ENCODE data around the gene SOAT2. TPM values are rescaled to one million over a fixed set of nuclear protein-coding genes. Genes with fewer than 3 reads are reported as not detected.

Gene SOAT2
- total RNA-seq, 6 experiments from 2014 or later, result 0.62 to 3.4 (median 0.99) TPM

DNA sequence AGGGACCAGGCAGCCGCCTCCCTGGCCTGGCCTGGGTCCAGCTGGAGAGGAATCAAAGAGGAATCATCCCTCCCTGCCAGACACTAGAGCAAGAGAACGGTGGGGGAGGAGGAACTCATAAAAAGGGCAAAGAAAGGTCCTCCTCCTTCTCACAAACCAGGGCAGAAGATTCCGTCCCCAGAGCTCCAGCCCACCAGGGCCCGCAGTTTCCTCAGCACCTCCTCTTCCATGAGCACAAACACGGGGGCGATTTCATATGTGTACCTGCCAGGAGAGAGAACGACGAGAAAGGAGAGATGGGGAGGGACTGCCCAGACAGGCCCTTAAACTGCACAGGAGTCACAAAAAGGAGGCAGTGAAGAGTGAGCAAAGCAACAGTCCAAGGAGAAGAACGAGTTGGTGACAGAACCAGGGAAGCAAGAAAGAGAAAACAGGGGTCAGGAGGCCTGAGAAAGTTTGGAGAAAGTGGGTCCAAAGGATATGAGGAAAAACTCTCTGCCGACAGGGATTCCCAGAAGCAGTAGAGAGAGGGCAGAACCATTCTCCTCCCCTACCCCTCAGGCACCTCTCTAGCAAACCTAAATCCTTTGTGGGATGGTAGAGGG is 68.5 kb downstream of the SOAT2 start:
- DNase-seq (peak; percentile 74 to 82 (median 74)), ATAC-seq (peak; percentile 10 to 49 (median 26))
- no peak for TF ChIP-seq POLR2A (IDR thresholded peaks at IDR 0.05)
- TF ChIP-seq, protein P1, sequence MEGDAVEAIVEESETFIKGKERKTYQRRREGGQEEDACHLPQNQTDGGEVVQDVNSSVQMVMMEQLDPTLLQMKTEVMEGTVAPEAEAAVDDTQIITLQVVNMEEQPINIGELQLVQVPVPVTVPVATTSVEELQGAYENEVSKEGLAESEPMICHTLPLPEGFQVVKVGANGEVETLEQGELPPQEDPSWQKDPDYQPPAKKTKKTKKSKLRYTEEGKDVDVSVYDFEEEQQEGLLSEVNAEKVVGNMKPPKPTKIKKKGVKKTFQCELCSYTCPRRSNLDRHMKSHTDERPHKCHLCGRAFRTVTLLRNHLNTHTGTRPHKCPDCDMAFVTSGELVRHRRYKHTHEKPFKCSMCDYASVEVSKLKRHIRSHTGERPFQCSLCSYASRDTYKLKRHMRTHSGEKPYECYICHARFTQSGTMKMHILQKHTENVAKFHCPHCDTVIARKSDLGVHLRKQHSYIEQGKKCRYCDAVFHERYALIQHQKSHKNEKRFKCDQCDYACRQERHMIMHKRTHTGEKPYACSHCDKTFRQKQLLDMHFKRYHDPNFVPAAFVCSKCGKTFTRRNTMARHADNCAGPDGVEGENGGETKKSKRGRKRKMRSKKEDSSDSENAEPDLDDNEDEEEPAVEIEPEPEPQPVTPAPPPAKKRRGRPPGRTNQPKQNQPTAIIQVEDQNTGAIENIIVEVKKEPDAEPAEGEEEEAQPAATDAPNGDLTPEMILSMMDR (IDR thresholded peaks at IDR 0.05), result no peak
- Histone ChIP-seq H3K27ac (peak overlapping the region in 1 of 3 donors; percentile 33), H3K4me3 (no peak overlapping the region), H3K9me3 (no peaks in the 10 kb centered on the region), H3K36me3 (no peaks in the 10 kb centered on the region), H3K4me1 (peaks cover 0 to 74% (median 25%) of the 10 kb centered on the region in 4 donors), H3K27me3 (no peaks in the 10 kb centered on the region)
- intact Hi-C loops (cut with DNase I), result no loop called here
- 30% methylated on average over 8 of the region's 10 CpGs for WGBS (ENCODE audit: insufficient coverage, low coverage, low lambda C conversion rate, missing lambda C conversion rate)

GRCh38 chr12:53172352-53172751 is 69.1 kb downstream of the SOAT2 start:
- H3K4me1 ChIP-seq, result peaks cover 0 to 79% (median 27%) of the 10 kb centered on the region in 4 donors
- peak in 1 of 3 donors; percentile 31 for DNase-seq
- no peaks in the 10 kb centered on the region for H3K36me3 ChIP-seq
- no peaks in the 10 kb centered on the region for H3K9me3 ChIP-seq
- intact Hi-C loops (cut with DNase I), result no loop called here
- WGBS (ENCODE audit: insufficient coverage, low coverage, low lambda C conversion rate, missing lambda C conversion rate), result 72% methylated on average over 7 of the region's 11 CpGs
- ATAC-seq, result no peak
- no peak for TF ChIP-seq POLR2A (IDR thresholded peaks at IDR 0.05)
- TF ChIP-seq, protein P1 (IDR thresholded peaks at IDR 0.05), result no peak
- H3K27me3 ChIP-seq, result no peaks in the 10 kb centered on the region
- H3K27ac ChIP-seq, result no peak overlapping the region
- H3K4me3 ChIP-seq, result no peak overlapping the region

GRCh38 chr12:53173085-53173715 is 69.9 kb downstream of the SOAT2 start:
- peak in 1 of 3 donors; percentile 29 for DNase-seq
- no peak for ATAC-seq
- Histone ChIP-seq H3K27me3 (no peaks in the 10 kb centered on the region), H3K9me3 (no peaks in the 10 kb centered on the region), H3K4me1 (peaks cover 0 to 86% (median 30%) of the 10 kb centered on the region in 4 donors), H3K27ac (no peak overlapping the region), H3K4me3 (no peak overlapping the region), H3K36me3 (no peaks in the 10 kb centered on the region)
- intact Hi-C loops (cut with DNase I), result no loop called here
- TF ChIP-seq, protein P1 (IDR thresholded peaks at IDR 0.05), result no peak
- TF ChIP-seq POLR2A (IDR thresholded peaks at IDR 0.05), result no peak
- 78% methylated on average over 4 of the region's 10 CpGs for WGBS (ENCODE audit: insufficient coverage, low coverage, low lambda C conversion rate, missing lambda C conversion rate)

Small RNA genes within 50 kb of the gene (microRNA-seq; reads per million reads assigned to microRNA genes)
- gene MIR6757, result 0.58 to 1.3 reads per million in 2 donors

Small RNA genes within 50 kb of the gene (small RNA-seq; reads per million reads assigned to genes)
- gene HIGD1AP1 (0 to 0.10 reads per million in 2 experiments), gene MIR6757 (0 reads per million in 2 experiments), gene RNU6-333P (0 reads per million in 2 experiments)

Other genes with a start within 250 kb of the SOAT2 start
- gene KRT8, start 198.4 kb upstream of the SOAT2 start, total RNA-seq, result 1,000 to 10,000 TPM in 1 of 6 experiments, 100 to 1,000 TPM in 5; 149 to 1,003 (median 436) TPM
- 1,000 to 10,000 TPM in 2 of 6 experiments, 100 to 1,000 TPM in 4; 148 to 1,377 (median 478) TPM for gene KRT18, start 154.4 kb upstream of the SOAT2 start, total RNA-seq
- gene EIF4B, start 97.0 kb upstream of the SOAT2 start, total RNA-seq, result 100 to 1,000 TPM; 143 to 270 (median 180) TPM
- gene TNS2, start 53.4 kb upstream of the SOAT2 start, total RNA-seq, result 100 to 1,000 TPM in 3 of 6 experiments, 10 to 100 TPM in 3; 50.5 to 139 (median 86.9) TPM
- gene SPRYD3, start 24.1 kb upstream of the SOAT2 start, total RNA-seq, result 10 to 100 TPM; 12.3 to 18.2 (median 14.4) TPM
- 10 to 100 TPM in 2 of 6 experiments, 1 to 10 TPM in 4; 1.7 to 25.4 (median 4.9) TPM for gene IGFBP6, start 5.8 kb upstream of the SOAT2 start, total RNA-seq
- 10 to 100 TPM in 5 of 6 experiments, 1 to 10 TPM in 1; 5.5 to 24.4 (median 19.2) TPM for gene ZNF740, start 77.2 kb downstream of the SOAT2 start, total RNA-seq
- gene CSAD, start 77.4 kb downstream of the SOAT2 start, total RNA-seq, result 10 to 100 TPM; 20.6 to 54.2 (median 37.1) TPM
- 1 to 10 TPM; 2.9 to 8.0 (median 3.9) TPM for gene ITGB7, start 103.8 kb downstream of the SOAT2 start, total RNA-seq
- 1 to 10 TPM; 1.9 to 2.4 (median 2.1) TPM for gene RARG, start 128.7 kb downstream of the SOAT2 start, total RNA-seq
- gene ESPL1, start 164.8 kb downstream of the SOAT2 start, total RNA-seq, result 10 to 100 TPM in 2 of 6 experiments, 1 to 10 TPM in 3, under 1 TPM in 1; 0.04 to 15.0 (median 4.5) TPM
- gene PFDN5, start 192.1 kb downstream of the SOAT2 start, total RNA-seq, result 100 to 1,000 TPM; 122 to 170 (median 146) TPM
- 10 to 100 TPM; 17.6 to 27.1 (median 20.8) TPM for gene MYG1, start 196.2 kb downstream of the SOAT2 start, total RNA-seq
- 10 to 100 TPM; 22.0 to 29.1 (median 26.7) TPM for gene AAAS, start 218.1 kb downstream of the SOAT2 start, total RNA-seq
- not detected for gene SP7, start 232.9 kb downstream of the SOAT2 start, total RNA-seq